Transverse colon (tissue), 4 donors: Measurements from ENCODE around the gene PRTG.

Experiments
- POLR2A ChIP-seq: fragments of 450-650 bp; IDR thresholded peaks from one replicate; pipeline ENCODE4 v1.6.1; 2016; ENCODE audit warnings: antibody characterized with exemption, mild to moderate bottlenecking, moderate library complexity
- POLR2AphosphoS5 ChIP-seq, 3 donors: sonication (generic); formaldehyde crosslinking; IDR thresholded peaks; one replicate each; pipeline ENCODE4 v1.6.1; 2016; ENCODE audit warnings: antibody characterized with exemption in 3 of 3
- TF ChIP-seq, protein P1 (sequence below), 5 experiments: fragments of 200-600 bp in 3 of 5; fragments of 450-650 bp in 2 of 5; sonication (generic) in 3 of 5; IDR thresholded peaks; 1 replicate in 2 of 5; 2 replicates in 3 of 5; pipeline ENCODE4 v1.5.1; 2016 to 2017; ENCODE audit warnings: antibody characterized with exemption in 5 of 5, inconsistent platforms in 3 of 5, mild to moderate bottlenecking in 2 of 5, moderate library complexity in 1 of 5

DNA sequence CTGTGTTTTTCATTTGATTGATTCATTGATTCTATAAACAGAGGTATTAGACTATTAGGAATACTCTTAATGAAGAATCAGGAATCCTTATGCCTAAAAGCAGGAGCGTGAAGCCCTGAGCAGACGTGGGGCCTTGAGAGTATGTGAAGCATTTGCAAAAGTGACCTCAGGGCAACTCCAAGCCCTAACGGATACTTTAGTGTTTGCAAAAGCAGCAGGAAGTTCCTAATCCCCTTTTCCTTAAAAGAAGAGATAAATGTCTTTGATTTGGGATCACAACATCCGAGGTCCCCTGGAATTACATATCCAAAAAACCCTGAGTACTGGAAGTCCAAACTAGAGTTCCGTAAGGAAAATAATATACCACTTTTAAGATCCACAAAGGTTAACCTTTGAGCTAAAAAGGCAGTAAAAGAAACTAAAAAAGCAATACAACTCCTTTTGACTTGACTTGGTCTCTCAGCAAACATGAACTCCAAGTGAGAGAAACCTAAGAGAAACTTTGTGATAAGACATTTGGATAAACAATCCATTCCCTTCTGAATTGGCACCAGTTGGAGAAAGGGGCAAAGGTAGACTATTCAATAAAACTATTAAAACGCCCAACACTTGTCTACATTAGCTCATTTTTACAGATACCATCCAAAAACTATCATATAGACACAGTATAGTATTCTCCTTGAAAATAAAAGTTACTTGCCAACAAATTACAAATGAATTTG is 27.4 kb downstream of the PRTG start:
- TF ChIP-seq, protein P1, sequence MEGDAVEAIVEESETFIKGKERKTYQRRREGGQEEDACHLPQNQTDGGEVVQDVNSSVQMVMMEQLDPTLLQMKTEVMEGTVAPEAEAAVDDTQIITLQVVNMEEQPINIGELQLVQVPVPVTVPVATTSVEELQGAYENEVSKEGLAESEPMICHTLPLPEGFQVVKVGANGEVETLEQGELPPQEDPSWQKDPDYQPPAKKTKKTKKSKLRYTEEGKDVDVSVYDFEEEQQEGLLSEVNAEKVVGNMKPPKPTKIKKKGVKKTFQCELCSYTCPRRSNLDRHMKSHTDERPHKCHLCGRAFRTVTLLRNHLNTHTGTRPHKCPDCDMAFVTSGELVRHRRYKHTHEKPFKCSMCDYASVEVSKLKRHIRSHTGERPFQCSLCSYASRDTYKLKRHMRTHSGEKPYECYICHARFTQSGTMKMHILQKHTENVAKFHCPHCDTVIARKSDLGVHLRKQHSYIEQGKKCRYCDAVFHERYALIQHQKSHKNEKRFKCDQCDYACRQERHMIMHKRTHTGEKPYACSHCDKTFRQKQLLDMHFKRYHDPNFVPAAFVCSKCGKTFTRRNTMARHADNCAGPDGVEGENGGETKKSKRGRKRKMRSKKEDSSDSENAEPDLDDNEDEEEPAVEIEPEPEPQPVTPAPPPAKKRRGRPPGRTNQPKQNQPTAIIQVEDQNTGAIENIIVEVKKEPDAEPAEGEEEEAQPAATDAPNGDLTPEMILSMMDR (IDR thresholded peaks at IDR 0.05) = no peak
- no peak for TF ChIP-seq POLR2A
- no peak for TF ChIP-seq POLR2AphosphoS5 (IDR thresholded peaks at IDR 0.05)
